ENCODE measurements around the gene ARHGDIB.

DNA sequence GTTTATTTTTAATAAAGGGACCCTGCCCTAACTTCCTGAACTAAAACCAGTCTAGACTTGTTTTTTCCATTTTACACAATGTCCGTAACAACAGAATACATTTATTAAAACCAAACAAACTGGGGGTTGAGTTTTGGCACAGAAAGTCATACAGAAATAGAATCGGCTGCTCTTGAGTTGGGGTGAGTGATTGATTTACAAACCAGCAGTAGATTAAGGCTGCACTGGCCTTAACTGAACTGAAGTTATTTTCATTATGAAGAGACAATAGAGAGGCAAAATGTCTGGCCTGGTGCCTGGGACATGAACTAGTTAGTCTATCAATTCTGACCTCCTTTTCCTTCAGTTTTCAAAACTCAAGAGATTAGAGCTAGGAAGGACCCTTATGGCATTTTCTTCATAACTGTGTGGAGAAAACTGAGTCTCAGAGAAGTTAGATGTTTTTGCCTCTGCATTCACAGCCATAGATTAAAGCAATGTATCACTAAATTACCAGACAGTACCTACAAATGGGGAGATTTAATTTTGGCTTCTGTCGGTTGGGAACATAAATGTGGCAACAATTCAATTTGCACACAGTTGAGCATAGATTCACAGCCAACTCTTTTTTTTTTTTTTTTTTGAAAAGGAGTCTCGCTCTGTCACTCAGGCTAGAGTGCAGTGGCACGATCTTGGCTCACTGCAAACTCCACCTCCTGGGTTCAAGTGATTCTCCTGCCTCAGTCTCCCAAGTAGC, 56.0 kb downstream of the ARHGDIB start:
- TF ChIP-seq, protein P1, sequence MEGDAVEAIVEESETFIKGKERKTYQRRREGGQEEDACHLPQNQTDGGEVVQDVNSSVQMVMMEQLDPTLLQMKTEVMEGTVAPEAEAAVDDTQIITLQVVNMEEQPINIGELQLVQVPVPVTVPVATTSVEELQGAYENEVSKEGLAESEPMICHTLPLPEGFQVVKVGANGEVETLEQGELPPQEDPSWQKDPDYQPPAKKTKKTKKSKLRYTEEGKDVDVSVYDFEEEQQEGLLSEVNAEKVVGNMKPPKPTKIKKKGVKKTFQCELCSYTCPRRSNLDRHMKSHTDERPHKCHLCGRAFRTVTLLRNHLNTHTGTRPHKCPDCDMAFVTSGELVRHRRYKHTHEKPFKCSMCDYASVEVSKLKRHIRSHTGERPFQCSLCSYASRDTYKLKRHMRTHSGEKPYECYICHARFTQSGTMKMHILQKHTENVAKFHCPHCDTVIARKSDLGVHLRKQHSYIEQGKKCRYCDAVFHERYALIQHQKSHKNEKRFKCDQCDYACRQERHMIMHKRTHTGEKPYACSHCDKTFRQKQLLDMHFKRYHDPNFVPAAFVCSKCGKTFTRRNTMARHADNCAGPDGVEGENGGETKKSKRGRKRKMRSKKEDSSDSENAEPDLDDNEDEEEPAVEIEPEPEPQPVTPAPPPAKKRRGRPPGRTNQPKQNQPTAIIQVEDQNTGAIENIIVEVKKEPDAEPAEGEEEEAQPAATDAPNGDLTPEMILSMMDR (IDR thresholded peaks at IDR 0.05 in 4 of 5, conservative IDR thresholded peaks at IDR 0.05 in 1 of 5), result no peak
- no peak for TF ChIP-seq POLR2A (IDR thresholded peaks at IDR 0.05)

Measured in gastrocnemius medialis (tissue), 4 donors.